ENCODE results near the gene SPIRE2. TPM values are rescaled to one million over a fixed set of nuclear protein-coding genes. Genes with fewer than 3 reads are reported as not detected.
"Not testable (repeated sequence)": the region's sequence is repeated elsewhere in the genome, so short reads cannot be mapped to it uniquely, and the experiment has no call there.

Gene SPIRE2
- total RNA-seq, 1 donor from 2014 or later: 3.2 TPM

- DNase-seq (ENCODE audit: low spot score): no peak
- peak; percentile 12 for ATAC-seq
- intact Hi-C loops (cut with DNase I): no loop called here
Observed at GRCh38 chr16:89855301-89855945, 27.1 kb downstream of the SPIRE2 start.

GRCh38 chr16:89855986-89856385 is 27.7 kb downstream of the SPIRE2 start:
- intact Hi-C loops (cut with DNase I): no loop called here
- DNase-seq (ENCODE audit: low spot score): no peak
- no peak for ATAC-seq

GRCh38 chr16:89858973-89859614 is 30.8 kb downstream of the SPIRE2 start:
- DNase-seq (ENCODE audit: low spot score) (no peak), ATAC-seq (no peak)
- intact Hi-C loops (cut with DNase I): no loop called here

GRCh38 chr16:89859615-89860007 is 31.3 kb downstream of the SPIRE2 start:
- intact Hi-C loops (cut with DNase I): no loop called here
- DNase-seq (ENCODE audit: low spot score) (no peak), ATAC-seq (no peak)

GRCh38 chr16:89860747-89861304 is 32.6 kb downstream of the SPIRE2 start:
- intact Hi-C loops (cut with DNase I): no loop called here
- peak; percentile 73 for DNase-seq (ENCODE audit: low spot score)
- peak; percentile 76 for ATAC-seq

- no peak for ATAC-seq
- intact Hi-C loops (cut with DNase I): no loop called here
- DNase-seq (ENCODE audit: low spot score): no peak
Observed at GRCh38 chr16:89861648-89862047, 33.4 kb downstream of the SPIRE2 start.

GRCh38 chr16:89862732-89863131 is 34.5 kb downstream of the SPIRE2 start:
- DNase-seq (ENCODE audit: low spot score): no peak
- ATAC-seq: no peak
- intact Hi-C loops (cut with DNase I): no loop called here

GRCh38 chr16:89863741-89864526 is 35.7 kb downstream of the SPIRE2 start:
- ATAC-seq (peak; percentile 42), DNase-seq (ENCODE audit: low spot score) (no peak)
- intact Hi-C loops (cut with DNase I): no loop called here

- intact Hi-C loops (cut with DNase I): no loop called here
- DNase-seq (ENCODE audit: low spot score) (no peak), ATAC-seq (no peak)
Observed at GRCh38 chr16:89864527-89864820, 36.2 kb downstream of the SPIRE2 start.

GRCh38 chr16:89867918-89868317 is 39.6 kb downstream of the SPIRE2 start:
- no peak for ATAC-seq
- intact Hi-C loops (cut with DNase I): no loop called here
- DNase-seq (ENCODE audit: low spot score): no peak

GRCh38 chr16:89869911-89870310 is 41.6 kb downstream of the SPIRE2 start:
- intact Hi-C loops (cut with DNase I): no loop called here
- DNase-seq (ENCODE audit: low spot score) (no peak), ATAC-seq (no peak)

GRCh38 chr16:89870440-89870839 is 42.2 kb downstream of the SPIRE2 start:
- intact Hi-C loops (cut with DNase I): no loop called here
- ATAC-seq (no peak), DNase-seq (ENCODE audit: low spot score) (no peak)

- intact Hi-C loops (cut with DNase I): no loop called here
- ATAC-seq: no peak
Observed at GRCh38 chr16:89871895-89872294, 43.6 kb downstream of the SPIRE2 start.

GRCh38 chr16:89873109-89873971 is 45.1 kb downstream of the SPIRE2 start, which contains the start of gene TCF25:
Gene TCF25, plus strand, starts transcription at chr16:89873592. Its CDS starts 76 bp downstream, at chr16:89873668.
- intact Hi-C loops (cut with DNase I): no loop called here
- DNase-seq (ENCODE audit: low spot score) (peak; percentile 87), ATAC-seq (peak; percentile 73)

More at GRCh38 chr16:89871895-89872294, 43.6 kb downstream of the SPIRE2 start:
- DNase-seq (ENCODE audit: low spot score): no peak

- intact Hi-C loops (cut with DNase I): no loop called here
- ATAC-seq: peak; percentile 94
- peak; percentile 99 for DNase-seq (ENCODE audit: low spot score)
Observed at GRCh38 chr16:89873972-89874689, 45.9 kb downstream of the SPIRE2 start.

GRCh38 chr16:89879123-89879522 is 50.8 kb downstream of the SPIRE2 start:
- intact Hi-C loops (cut with DNase I); ATAC-seq; DNase-seq (ENCODE audit: low spot score): not testable (repeated sequence)

GRCh38 chr16:89880477-89881367 is 52.4 kb downstream of the SPIRE2 start:
- ATAC-seq (no peak), DNase-seq (ENCODE audit: low spot score) (no peak)

More at GRCh38 chr16:89880477-89881367, 52.4 kb downstream of the SPIRE2 start:
- intact Hi-C loops (cut with DNase I): no loop called here

All from sciatic nerve (tissue), 2 donors.